Stomach (tissue), 4 donors: Measurements from ENCODE around the gene PLPPR1.

ENCODE experiments used
- CTCF ChIP-seq, 7 experiments: fragments of 450-650 bp in 4 of 7; fragments of 200-600 bp in 3 of 7; sonication (generic) in 3 of 7; IDR thresholded peaks; one replicate each; pipeline ENCODE4 v1.5.1; 2016 to 2019; ENCODE audit warnings: antibody characterized with exemption in 7 of 7, control low read depth in 2 of 7, mild to moderate bottlenecking in 1 of 7
- EP300 ChIP-seq: sonication (generic); formaldehyde crosslinking; IDR thresholded peaks from one replicate; pipeline ENCODE4 v1.6.1; 2017; ENCODE audit warnings: antibody characterized with exemption
- POLR2A ChIP-seq, 4 donors: fragments of 450-650 bp; IDR thresholded peaks; one replicate each; pipeline ENCODE4 v1.6.1; 2016; ENCODE audit warnings: antibody characterized with exemption in 4 of 4, control low read depth in 2 of 4, mild to moderate bottlenecking in 1 of 4, moderate library complexity in 1 of 4
- POLR2AphosphoS5 ChIP-seq, 3 donors: sonication (generic); formaldehyde crosslinking; IDR thresholded peaks; one replicate each; pipeline ENCODE4 v1.6.1; 2016; ENCODE audit warnings: antibody characterized with exemption in 3 of 3

DNA sequence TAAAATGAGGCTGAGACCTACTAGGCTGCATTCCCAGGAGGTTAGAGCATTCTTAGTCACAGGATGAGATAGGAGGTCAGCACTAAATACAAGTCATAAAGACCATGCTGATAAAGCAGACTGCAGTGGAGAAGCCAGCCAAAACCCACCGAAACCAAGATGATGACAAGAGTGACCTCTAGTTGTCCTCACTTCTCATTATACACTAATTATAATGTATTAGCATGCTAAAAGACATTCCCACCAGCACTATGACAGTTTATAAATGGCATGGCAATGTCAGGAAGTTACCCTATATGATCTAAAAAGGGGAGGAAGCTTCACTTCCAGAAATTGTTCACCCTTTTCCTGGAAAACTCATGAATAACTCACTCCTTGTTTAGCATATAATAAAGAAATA lies 88.6 kb downstream of the PLPPR1 start:
- TF ChIP-seq CTCF (IDR thresholded peaks at IDR 0.05) (no peak), POLR2AphosphoS5 (IDR thresholded peaks at IDR 0.05) (no peak), POLR2A (IDR thresholded peaks at IDR 0.05) (no peak), EP300 (no peak)
